ENCODE measurements around the gene ACER1. TPM values are rescaled to one million over a fixed set of nuclear protein-coding genes. Genes with fewer than 3 reads are reported as not detected.

The ACER1 gene
- total and polyA plus RNA-seq, 10 of the 15 experiments (the other 5 are each of a cell fraction or from before 2014, with no cell fraction given): not detected

- TF ChIP-seq, protein P1, sequence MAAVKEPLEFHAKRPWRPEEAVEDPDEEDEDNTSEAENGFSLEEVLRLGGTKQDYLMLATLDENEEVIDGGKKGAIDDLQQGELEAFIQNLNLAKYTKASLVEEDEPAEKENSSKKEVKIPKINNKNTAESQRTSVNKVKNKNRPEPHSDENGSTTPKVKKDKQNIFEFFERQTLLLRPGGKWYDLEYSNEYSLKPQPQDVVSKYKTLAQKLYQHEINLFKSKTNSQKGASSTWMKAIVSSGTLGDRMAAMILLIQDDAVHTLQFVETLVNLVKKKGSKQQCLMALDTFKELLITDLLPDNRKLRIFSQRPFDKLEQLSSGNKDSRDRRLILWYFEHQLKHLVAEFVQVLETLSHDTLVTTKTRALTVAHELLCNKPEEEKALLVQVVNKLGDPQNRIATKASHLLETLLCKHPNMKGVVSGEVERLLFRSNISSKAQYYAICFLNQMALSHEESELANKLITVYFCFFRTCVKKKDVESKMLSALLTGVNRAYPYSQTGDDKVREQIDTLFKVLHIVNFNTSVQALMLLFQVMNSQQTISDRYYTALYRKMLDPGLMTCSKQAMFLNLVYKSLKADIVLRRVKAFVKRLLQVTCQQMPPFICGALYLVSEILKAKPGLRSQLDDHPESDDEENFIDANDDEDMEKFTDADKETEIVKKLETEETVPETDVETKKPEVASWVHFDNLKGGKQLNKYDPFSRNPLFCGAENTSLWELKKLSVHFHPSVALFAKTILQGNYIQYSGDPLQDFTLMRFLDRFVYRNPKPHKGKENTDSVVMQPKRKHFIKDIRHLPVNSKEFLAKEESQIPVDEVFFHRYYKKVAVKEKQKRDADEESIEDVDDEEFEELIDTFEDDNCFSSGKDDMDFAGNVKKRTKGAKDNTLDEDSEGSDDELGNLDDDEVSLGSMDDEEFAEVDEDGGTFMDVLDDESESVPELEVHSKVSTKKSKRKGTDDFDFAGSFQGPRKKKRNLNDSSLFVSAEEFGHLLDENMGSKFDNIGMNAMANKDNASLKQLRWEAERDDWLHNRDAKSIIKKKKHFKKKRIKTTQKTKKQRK (IDR thresholded peaks at IDR 0.05; ENCODE audit: low read depth, low read length): peak; percentile 98
- TF ChIP-seq RAD21 (IDR thresholded peaks at IDR 0.05; ENCODE audit: insufficient read depth, low read depth, low read length) (no peak), PKNOX1 (IDR thresholded peaks at IDR 0.05) (peak; percentile 100), BHLHE40 (IDR thresholded peaks at IDR 0.05; ENCODE audit: borderline replicate concordance in 1 of 2, low read depth in 2 of 2, low read length in 1 of 2) (peak in 1 of 2 experiments; percentile 63; a peak in 1 of 4 replicates), ZNF207 (IDR thresholded peaks at IDR 0.05; ENCODE audit: borderline replicate concordance) (0 out of 2 replicates have a peak, but pooled peaks have one; percentile 51), MXI1 (IDR thresholded peaks at IDR 0.05; ENCODE audit: low read depth, low read length) (no peak; the same call in none of the 2 replicates), CREB1 (IDR thresholded peaks at IDR 0.05; ENCODE audit: low read depth) (peak; percentile 65), E2F8 (IDR thresholded peaks at IDR 0.05; ENCODE audit: low read depth, partially characterized antibody) (no peak), JUNB (IDR thresholded peaks at IDR 0.05) (no peak), JUND (IDR thresholded peaks at IDR 0.05; ENCODE audit: low read depth, low read length) (no peak), POU2F2 (IDR thresholded peaks at IDR 0.05; ENCODE audit: borderline replicate concordance, low read depth, low read length) (no peak), ZBED1 (IDR thresholded peaks at IDR 0.05; ENCODE audit: borderline replicate concordance) (no peak), HCFC1 (IDR thresholded peaks at IDR 0.05; ENCODE audit: low read length) (no peak; the same call in 1 of the 2 replicates), FOXM1 (IDR thresholded peaks at IDR 0.05; ENCODE audit: low read depth, low read length) (no peak), SMAD1 (IDR thresholded peaks at IDR 0.05; ENCODE audit: low read depth, partially characterized antibody) (no peak), TCF7 (IDR thresholded peaks at IDR 0.05; ENCODE audit: borderline replicate concordance) (no peak), ESRRA (IDR thresholded peaks at IDR 0.05; ENCODE audit: low read length) (no peak), DPF2 (IDR thresholded peaks at IDR 0.05) (peak; percentile 98), CHD2 (IDR thresholded peaks at IDR 0.05; ENCODE audit: borderline replicate concordance, low read depth, low read length) (peak; percentile 98), TAF1 (IDR thresholded peaks at IDR 0.05; ENCODE audit: borderline replicate concordance, low read depth, low read length) (no peak), RBBP5 (conservative IDR thresholded peaks at IDR 0.05) (no peak), NFIC (IDR thresholded peaks at IDR 0.05; ENCODE audit: low read depth, low read length) (no peak), ZNF384 (IDR thresholded peaks at IDR 0.05; ENCODE audit: borderline replicate concordance, low read depth, low read length) (no peak)
- TF ChIP-seq, protein P2, sequence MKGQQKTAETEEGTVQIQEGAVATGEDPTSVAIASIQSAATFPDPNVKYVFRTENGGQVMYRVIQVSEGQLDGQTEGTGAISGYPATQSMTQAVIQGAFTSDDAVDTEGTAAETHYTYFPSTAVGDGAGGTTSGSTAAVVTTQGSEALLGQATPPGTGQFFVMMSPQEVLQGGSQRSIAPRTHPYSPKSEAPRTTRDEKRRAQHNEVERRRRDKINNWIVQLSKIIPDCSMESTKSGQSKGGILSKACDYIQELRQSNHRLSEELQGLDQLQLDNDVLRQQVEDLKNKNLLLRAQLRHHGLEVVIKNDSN (IDR thresholded peaks at IDR 0.05; ENCODE audit: borderline replicate concordance, extremely low read length, insufficient read depth, low read depth, low read length): no peak
Measured at GRCh38 chr19:6372594-6373095, 39.2 kb upstream of the ACER1 start, which contains the start of gene ALKBH7 (continued).
